GM12801 (cell line): ENCODE results near the gene USP49.

Experiments used
- TF ChIP-seq, protein P1 (sequence below): IDR thresholded peaks from one replicate; pipeline ENCODE4 v1.5.1; 2011; ENCODE audit warnings: control low read depth; ENCODE audit not compliant: insufficient read length; ENCODE audit errors: extremely low read depth

Gene USP49

DNA sequence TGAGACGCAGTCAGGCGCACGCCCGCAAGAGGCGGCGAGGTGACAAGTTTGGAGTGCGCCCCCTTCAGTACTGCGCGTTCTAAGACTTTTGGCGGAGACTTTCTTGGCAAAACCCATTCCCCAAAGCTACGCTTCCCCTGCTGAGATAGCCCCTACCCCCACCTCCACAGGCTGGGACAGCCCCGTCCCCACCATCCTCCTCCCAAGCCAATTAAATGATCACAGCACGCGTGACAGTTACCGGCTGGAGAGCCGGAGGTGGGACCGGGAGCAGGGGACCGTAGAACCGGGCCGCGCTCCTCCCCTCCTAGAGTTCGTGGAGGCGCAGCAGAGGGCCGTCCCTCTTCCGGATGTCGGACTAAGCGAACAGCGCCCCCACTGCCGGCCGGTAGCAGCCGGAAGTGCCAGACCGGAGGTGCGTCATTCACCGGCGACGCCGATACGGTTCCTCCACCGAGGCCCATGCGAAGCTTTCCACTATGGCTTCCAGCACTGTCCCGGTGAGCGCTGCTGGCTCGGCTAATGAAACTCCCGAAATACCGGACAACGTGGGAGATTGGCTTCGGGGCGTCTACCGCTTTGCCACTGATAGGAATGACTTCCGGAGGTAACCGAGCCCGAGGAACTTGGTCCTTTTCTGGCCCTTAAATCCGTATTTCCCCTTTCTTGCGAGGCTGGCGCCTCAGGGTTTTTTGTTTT lies 107.8 kb downstream of the USP49 start, which contains the start of gene TOMM6:
TSS of gene TOMM6 (plus strand) at position 476 of the 699 bp plus-strand sequence. CDS start at position 480, 4 bp downstream.
- TF ChIP-seq, protein P1, sequence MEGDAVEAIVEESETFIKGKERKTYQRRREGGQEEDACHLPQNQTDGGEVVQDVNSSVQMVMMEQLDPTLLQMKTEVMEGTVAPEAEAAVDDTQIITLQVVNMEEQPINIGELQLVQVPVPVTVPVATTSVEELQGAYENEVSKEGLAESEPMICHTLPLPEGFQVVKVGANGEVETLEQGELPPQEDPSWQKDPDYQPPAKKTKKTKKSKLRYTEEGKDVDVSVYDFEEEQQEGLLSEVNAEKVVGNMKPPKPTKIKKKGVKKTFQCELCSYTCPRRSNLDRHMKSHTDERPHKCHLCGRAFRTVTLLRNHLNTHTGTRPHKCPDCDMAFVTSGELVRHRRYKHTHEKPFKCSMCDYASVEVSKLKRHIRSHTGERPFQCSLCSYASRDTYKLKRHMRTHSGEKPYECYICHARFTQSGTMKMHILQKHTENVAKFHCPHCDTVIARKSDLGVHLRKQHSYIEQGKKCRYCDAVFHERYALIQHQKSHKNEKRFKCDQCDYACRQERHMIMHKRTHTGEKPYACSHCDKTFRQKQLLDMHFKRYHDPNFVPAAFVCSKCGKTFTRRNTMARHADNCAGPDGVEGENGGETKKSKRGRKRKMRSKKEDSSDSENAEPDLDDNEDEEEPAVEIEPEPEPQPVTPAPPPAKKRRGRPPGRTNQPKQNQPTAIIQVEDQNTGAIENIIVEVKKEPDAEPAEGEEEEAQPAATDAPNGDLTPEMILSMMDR = no peak

DNA sequence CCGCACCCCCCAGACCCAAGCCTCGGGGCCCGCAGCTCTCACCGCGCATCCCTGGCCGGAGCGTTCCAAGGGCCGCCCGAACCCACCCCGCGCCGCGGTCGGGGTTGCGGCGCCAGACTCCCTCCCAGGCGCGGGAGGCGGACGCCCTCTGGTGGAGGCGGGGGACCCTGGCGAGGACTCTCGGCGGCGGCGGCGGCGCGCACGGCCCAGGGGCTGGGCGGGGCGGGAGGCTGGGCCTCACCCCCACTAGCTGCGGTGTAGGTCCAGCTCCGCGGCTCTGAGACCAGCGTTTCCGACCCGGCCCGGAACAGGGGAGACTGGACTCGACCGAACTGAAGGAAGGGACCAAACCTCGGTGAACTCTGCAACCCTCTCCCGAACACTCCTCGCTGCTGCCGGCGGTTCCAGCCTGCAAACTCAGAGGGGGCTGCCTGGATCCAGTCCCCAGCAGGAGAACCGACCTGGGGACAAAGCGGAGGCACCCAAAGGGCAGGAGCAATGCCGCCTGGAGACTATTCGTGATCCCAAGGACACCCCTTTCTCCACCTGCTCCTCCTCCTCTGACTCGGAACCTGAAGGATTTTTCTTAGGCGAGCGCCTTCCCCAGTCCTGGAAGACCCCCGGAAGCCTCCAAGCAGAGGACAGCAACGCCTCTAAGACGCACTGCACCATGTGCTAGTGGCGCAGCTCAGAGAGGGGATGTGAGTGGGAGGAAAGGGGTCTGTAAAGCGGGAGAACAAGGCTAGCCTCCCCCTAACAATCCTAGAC lies 108.5 kb downstream of the USP49 start:
- TF ChIP-seq, protein P1 = no peak

DNA sequence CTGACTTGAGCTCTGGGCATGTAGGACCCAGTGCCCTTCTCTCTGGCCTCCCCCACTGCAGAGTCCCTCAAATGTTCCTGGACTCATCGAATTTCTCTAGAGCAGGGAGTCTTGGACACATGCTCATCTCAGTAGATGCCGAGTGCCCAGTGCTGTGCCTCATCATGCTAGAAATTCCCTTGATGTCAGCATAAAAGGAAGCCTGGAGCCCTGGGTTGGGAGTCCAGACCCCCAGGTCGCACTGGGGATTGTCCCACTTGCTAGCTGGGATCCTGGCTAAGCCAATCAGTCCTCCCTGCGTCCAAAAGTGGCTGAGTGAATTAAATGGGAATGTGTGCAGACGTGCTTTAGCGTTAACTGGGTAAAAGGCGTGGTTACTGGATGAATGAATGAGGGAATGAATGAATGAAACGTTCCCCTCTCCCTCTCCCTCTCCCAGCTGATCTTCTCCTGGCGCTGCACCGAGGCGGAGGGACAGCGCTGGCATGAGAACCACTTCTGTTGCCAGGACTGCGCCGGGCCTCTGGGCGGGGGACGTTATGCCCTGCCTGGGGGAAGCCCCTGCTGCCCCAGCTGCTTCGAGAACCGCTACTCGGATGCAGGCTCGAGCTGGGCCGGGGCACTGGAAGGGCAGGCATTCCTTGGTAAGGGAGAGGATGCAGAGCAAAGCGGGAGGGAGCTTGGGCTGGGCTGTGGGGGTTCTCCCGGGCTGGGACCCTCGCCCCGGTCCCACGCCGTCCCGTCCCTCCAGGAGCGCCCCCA lies 109.3 kb downstream of the USP49 start:
- TF ChIP-seq, protein P1 = no peak

DNA sequence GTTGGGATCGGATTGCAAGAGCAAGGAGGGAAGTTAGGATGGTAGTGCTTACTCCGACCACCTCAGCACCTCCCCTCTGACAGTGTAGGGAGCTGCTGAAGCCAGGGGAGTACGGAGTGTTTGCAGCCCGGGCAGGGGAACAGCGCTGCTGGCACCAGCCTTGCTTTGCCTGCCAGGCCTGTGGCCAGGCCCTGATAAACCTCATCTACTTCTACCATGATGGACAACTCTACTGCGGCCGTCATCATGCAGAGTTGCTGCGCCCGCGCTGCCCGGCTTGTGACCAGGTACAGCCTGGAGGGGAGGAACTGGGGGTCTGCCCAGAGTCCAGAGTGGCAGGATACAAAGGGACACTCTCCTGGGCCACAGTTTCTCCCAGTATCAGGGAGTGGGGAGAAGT lies 109.9 kb downstream of the USP49 start:
- TF ChIP-seq, protein P1 = no peak

DNA sequence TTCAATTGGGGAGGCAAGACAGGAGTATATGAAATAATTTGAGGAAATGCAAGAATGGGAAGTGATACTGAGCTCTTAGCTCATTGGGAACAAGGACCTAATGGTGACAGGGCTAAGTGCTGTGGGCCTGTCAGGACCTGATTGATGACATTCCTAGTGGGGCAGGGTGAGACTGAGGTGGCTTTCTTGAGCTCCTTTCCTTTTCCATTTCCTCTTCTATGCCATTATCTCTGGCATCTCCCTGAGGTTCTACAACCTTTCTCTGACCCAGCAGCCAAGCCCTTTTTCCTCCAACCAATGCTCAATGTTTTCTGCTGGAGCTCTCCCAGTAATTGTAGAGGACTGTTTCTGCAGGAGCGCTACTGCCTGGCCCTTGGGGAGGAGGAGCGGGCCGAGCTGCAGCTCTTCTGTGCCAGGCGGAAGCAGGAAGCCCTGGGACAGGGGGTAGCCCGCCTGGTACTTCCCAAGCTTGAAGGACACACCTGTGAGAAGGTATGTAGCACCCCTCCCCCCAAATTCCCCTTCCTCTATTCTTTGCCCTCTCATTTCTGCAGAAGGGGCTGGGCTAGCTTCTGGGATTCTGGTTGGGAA lies 110.5 kb downstream of the USP49 start:
- TF ChIP-seq, protein P1 = no peak

DNA sequence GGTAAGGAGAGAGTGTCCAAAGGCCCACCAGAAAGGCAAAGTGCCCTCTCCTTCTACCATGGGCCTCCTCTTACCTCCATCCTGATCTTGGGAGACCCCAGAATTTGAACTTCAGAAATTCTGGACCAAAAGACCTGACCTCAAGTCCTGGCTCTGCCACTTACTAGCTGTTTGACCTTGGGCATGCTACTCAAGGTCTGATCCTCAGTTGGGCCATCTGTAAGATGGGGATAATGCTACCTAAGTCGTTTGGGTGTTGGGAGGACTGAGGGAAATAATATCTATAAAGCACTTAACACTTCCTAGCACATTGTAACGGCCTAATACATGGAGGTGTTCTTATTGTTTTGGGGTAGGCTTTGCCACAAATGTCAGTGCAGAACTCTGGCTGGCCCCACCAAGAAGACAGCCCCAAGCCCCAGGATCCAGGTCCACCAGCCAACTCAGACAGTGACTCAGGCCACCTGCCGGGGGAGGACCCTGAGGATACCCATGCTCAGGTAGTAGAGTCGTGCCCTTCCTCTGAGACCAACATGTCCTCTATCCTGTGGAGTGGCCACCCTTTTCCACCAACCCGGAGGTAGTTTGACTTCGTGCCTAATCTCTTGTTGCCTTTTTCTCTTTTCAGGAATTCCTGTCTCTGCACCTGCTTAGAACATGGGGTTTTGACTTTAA lies 111.9 kb downstream of the USP49 start:
- TF ChIP-seq, protein P1 = no peak

DNA sequence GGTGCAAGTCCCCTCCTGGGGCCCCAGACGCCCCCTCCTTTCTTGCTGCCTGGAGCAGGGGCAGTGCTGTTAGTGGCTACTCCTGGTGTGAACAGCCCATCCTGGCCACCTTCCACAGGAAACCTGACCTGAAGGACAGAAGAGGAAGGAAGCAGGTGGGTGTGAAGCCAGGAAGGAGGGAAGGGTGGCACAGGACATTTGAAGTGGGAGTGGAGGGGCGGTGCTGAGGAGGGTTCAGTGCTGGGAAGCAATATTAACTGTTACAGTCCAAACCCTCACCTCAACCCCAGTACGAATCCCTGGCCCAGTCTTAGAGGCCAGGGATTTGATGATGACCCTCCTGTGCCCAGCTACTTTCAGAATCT lies 113.8 kb downstream of the USP49 start:
- TF ChIP-seq, protein P1 = no peak
